Measurements from ENCODE around the gene TMPRSS11D. TPM values are rescaled to one million over a fixed set of nuclear protein-coding genes. Genes with fewer than 3 reads are reported as not detected.

Gene TMPRSS11D
- total RNA-seq, 1 experiment from 2014 or later: not detected

GRCh38 chr4:67892253-67892652, 8.5 kb upstream of the TMPRSS11D start:
- no peak overlapping the region for H2AFZ ChIP-seq (ENCODE audit: low read depth, low read length, poor library complexity, severe bottlenecking)
- H3K9me2 ChIP-seq (ENCODE audit: insufficient read depth): no peaks in the 10 kb centered on the region
- no peaks in the 10 kb centered on the region for H3K36me3 ChIP-seq (ENCODE audit: control insufficient read depth in 1 of 2, insufficient read depth in 2 of 2, low read length in 2 of 2)
- no peak overlapping the region for H3K27ac ChIP-seq (ENCODE audit: low read depth, low read length)
- ChIA-PET POLR2A (no interaction called here), RAD21 (ENCODE audit: low non-redundant PET in 1 of 2, low total read pairs in 2 of 2, uncharacterized antibody in 2 of 2, unreplicated experiment in 2 of 2) (no interaction called here), CTCF (interaction anchor here (1.2 kb wide), 1 partner anchor 19 kb away, joined by 4 read pairs; no protein-coding TSS in a partner anchor)
- no peaks in the 10 kb centered on the region for H3K27me3 ChIP-seq (ENCODE audit: insufficient read depth, low read length)
- H3K4me1 ChIP-seq (ENCODE audit: control insufficient read depth in 1 of 2, insufficient read depth in 2 of 2, low read length in 2 of 2): no peaks in the 10 kb centered on the region
- no peaks in the 10 kb centered on the region for H3K79me2 ChIP-seq (ENCODE audit: insufficient read depth, low read length)
- H3K4me2 ChIP-seq (ENCODE audit: low read length): no peak overlapping the region
- intact Hi-C loops (cut with micrococcal nuclease): no loop called here
- no TSS peak for BruUV-seq (replicated peaks)
- no peak for ATAC-seq
- DNase-seq (ENCODE audit: low read depth, low spot score): no peak
- no peak overlapping the region for H3K9ac ChIP-seq (ENCODE audit: low read length)
- H4K20me1 ChIP-seq (ENCODE audit: insufficient read depth): no peaks in the 10 kb centered on the region
- TF ChIP-seq RAD21 (IDR thresholded peaks at IDR 0.05; ENCODE audit: low read depth) (no peak), POLR2AphosphoS5 (IDR thresholded peaks at IDR 0.05; ENCODE audit: low read depth, low read length) (no peak), FOSL1 (IDR thresholded peaks at IDR 0.05; ENCODE audit: low read depth) (no peak), ZFX (IDR thresholded peaks at IDR 0.05) (no peak), TCF7L2 (IDR thresholded peaks at IDR 0.05; ENCODE audit: borderline replicate concordance, extremely low read depth, insufficient read depth, insufficient read length) (no peak), EZH2phosphoT487 (IDR thresholded peaks at IDR 0.05; ENCODE audit: borderline replicate concordance) (no peak), EZH2 (IDR thresholded peaks at IDR 0.05) (no peak), ELF1 (IDR thresholded peaks at IDR 0.05; ENCODE audit: borderline replicate concordance, low read depth) (no peak), CEBPB (IDR thresholded peaks at IDR 0.05; ENCODE audit: low read depth) (no peak), EGR1 (IDR thresholded peaks at IDR 0.05; ENCODE audit: low read depth) (no peak), ATF3 (IDR thresholded peaks at IDR 0.05) (no peak), REST (IDR thresholded peaks at IDR 0.05; ENCODE audit: low read depth) (no peak), CBX3 (IDR thresholded peaks at IDR 0.05; ENCODE audit: low read depth) (no peak)
- no peak overlapping the region for H3K4me3 ChIP-seq (replicated peaks in 1 of 2; ENCODE audit: low read depth in 1 of 2, low read length in 2 of 2)
- no peaks in the 10 kb centered on the region for H3K9me3 ChIP-seq (ENCODE audit: control insufficient read depth in 1 of 2, insufficient read depth in 1 of 2, low read depth in 1 of 2, low read length in 2 of 2)
